ENCODE data around the gene POLG2. TPM values are rescaled to one million over a fixed set of nuclear protein-coding genes. Genes with fewer than 3 reads are reported as not detected.
A peak's percentile ranks its signal among the peaks of the same experiment; 100 is the strongest.

The POLG2 gene
- total RNA-seq, 2 donors from 2014 or later: 27.1 to 33.9 TPM

DNA sequence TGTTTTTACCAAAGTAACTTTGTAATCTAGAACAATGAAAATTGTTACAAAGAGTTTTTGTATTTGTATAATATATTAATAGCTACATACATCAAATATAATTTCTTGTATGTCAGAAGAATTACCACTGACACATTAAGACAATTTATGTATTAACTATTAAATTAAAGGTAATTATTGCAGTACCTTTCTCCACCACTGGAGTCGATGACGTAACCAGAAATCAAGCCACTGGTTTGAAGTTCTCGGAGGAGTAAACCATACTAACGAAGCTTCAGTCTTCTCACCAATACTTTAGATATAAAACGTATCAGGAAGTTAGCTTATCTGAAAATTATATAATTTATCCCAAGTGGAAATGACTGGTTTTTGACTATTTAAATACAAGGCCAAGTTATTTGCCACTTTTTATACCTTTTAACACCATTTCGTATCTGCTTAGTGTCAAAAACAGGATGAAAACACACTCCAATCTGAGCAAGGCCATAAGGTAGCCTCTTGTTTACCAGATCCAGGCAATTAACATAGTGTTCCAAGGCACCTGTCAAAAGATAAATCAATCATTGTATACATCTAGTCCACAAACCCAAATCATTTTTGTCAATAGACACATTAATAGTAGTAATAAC lies 4.3 kb downstream of the POLG2 start:
- Mint-ChIP-seq H3K27me3 (ENCODE audit: insufficient read depth) (no peaks in the 10 kb centered on the region), H3K36me3 (ENCODE audit: low read depth) (peaks cover 61% of the 10 kb centered on the region), H3K4me1 (peaks cover 2% of the 10 kb centered on the region), H3K27ac (no peak overlapping the region), H3K9me3 (peaks cover 5% of the 10 kb centered on the region), H3K4me3 (no peak overlapping the region)
- H3K4me3 ChIP-seq (ENCODE audit: low read length): no peak overlapping the region
- peaks cover 4% of the 10 kb centered on the region for H3K9me3 ChIP-seq (ENCODE audit: control insufficient read depth, low read length)
- H3K36me3 ChIP-seq (ENCODE audit: control insufficient read depth, insufficient read depth, low read length): peaks cover 52% of the 10 kb centered on the region
- DNase-seq: no peak
- no peak overlapping the region for H3K9ac ChIP-seq (ENCODE audit: extremely low read depth, low read length, poor library complexity, severe bottlenecking)
- H3K4me1 ChIP-seq (ENCODE audit: control insufficient read depth, insufficient read depth, low read length): no peaks in the 10 kb centered on the region
- TF ChIP-seq, protein P1, sequence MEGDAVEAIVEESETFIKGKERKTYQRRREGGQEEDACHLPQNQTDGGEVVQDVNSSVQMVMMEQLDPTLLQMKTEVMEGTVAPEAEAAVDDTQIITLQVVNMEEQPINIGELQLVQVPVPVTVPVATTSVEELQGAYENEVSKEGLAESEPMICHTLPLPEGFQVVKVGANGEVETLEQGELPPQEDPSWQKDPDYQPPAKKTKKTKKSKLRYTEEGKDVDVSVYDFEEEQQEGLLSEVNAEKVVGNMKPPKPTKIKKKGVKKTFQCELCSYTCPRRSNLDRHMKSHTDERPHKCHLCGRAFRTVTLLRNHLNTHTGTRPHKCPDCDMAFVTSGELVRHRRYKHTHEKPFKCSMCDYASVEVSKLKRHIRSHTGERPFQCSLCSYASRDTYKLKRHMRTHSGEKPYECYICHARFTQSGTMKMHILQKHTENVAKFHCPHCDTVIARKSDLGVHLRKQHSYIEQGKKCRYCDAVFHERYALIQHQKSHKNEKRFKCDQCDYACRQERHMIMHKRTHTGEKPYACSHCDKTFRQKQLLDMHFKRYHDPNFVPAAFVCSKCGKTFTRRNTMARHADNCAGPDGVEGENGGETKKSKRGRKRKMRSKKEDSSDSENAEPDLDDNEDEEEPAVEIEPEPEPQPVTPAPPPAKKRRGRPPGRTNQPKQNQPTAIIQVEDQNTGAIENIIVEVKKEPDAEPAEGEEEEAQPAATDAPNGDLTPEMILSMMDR (conservative IDR thresholded peaks at IDR 0.05): peak; percentile 70
- WGBS, 2 experiments (ENCODE audit: insufficient coverage in 1 of 2, insufficient read length in 1 of 2): 90 to 98% methylated on average over 1 to 6 of the region's 6 CpGs
- H3K27me3 ChIP-seq (ENCODE audit: control insufficient read depth, insufficient read depth, low read length, poor library complexity, severe bottlenecking): no peaks in the 10 kb centered on the region
- H3K27ac ChIP-seq (ENCODE audit: low read depth, low read length): no peak overlapping the region

GRCh38 chr17:64491994-64492393 lies 4.9 kb downstream of the POLG2 start:
- Histone ChIP-seq H3K27me3 (ENCODE audit: control insufficient read depth, insufficient read depth, low read length, poor library complexity, severe bottlenecking) (no peaks in the 10 kb centered on the region), H3K4me1 (ENCODE audit: control insufficient read depth, insufficient read depth, low read length) (no peaks in the 10 kb centered on the region), H3K4me3 (ENCODE audit: low read length) (no peak overlapping the region), H3K36me3 (ENCODE audit: control insufficient read depth, insufficient read depth, low read length) (peaks cover 58% of the 10 kb centered on the region), H3K9me3 (ENCODE audit: control insufficient read depth, low read length) (peaks cover 4% of the 10 kb centered on the region), H3K9ac (ENCODE audit: extremely low read depth, low read length, poor library complexity, severe bottlenecking) (no peak overlapping the region), H3K27ac (ENCODE audit: low read depth, low read length) (no peak overlapping the region)
- peaks cover 65% of the 10 kb centered on the region for H3K36me3 Mint-ChIP-seq (ENCODE audit: low read depth)
- no peak overlapping the region for H3K27ac Mint-ChIP-seq
- H3K9me3 Mint-ChIP-seq: peaks cover 5% of the 10 kb centered on the region
- TF ChIP-seq, protein P1 (conservative IDR thresholded peaks at IDR 0.05): no peak
- H3K4me3 Mint-ChIP-seq: no peak overlapping the region
- WGBS, 2 experiments (ENCODE audit: insufficient coverage in 1 of 2, insufficient read length in 1 of 2): 100% methylated on average over 3 of the region's 3 CpGs; no CpG with 5 or more reads in 1 of the 2 experiments
- peaks cover 1% of the 10 kb centered on the region for H3K4me1 Mint-ChIP-seq
- no peaks in the 10 kb centered on the region for H3K27me3 Mint-ChIP-seq (ENCODE audit: insufficient read depth)
- DNase-seq: no peak

DNA sequence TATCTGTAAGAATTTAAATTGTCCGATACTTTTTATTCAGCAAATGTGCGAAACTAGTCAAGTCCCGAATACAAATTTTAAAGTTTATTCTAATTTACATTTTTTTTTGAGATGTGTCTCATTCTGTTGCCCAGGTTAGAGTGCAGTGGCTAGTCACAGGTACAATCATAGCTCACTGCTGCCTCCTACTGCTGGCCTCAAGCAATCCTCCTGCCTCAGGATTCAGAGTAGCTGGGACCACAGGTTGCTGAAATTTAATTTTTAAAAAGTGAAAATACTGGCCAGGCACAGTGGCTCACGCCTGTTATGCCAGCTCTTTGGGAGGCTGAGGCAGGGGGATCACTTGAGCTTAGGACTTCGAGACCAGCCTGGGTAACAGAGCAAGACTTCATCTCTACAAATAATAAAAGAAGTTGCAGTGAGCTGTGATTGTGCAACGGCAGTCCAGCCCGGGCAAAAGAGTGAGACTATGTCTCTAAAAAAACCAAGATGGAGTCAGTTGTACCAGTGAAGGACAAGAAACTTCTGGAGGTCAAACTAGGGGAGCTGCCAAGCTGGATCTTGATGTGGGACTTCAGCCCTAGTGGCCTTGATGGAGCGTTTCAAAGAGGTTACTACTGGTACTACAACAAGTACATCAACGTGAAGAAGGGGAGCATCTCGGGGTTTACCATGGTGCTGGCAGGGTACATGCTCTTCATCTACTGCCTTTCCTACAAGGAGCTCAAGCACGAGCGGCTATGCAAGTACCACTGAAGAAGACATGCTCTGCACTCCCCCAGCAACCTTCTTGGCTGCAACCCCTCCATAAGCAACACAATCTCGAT lies 5.6 kb downstream of the POLG2 start:
- H3K4me1 ChIP-seq (ENCODE audit: control insufficient read depth, insufficient read depth, low read length): no peaks in the 10 kb centered on the region
- H3K27me3 Mint-ChIP-seq (ENCODE audit: insufficient read depth): no peaks in the 10 kb centered on the region
- H3K36me3 ChIP-seq (ENCODE audit: control insufficient read depth, insufficient read depth, low read length): peaks cover 64% of the 10 kb centered on the region
- WGBS, 2 experiments (ENCODE audit: insufficient coverage in 1 of 2, insufficient read length in 1 of 2): 85 to 98% methylated on average over 8 to 13 of the region's 13 CpGs
- no peaks in the 10 kb centered on the region for H3K4me1 Mint-ChIP-seq
- DNase-seq: peak; percentile 80
- no peak overlapping the region for H3K4me3 ChIP-seq (ENCODE audit: low read length)
- H3K27ac Mint-ChIP-seq: no peak overlapping the region
- peaks cover 67% of the 10 kb centered on the region for H3K36me3 Mint-ChIP-seq (ENCODE audit: low read depth)
- TF ChIP-seq, protein P1 (conservative IDR thresholded peaks at IDR 0.05): peak; percentile 74
- H3K27me3 ChIP-seq (ENCODE audit: control insufficient read depth, insufficient read depth, low read length, poor library complexity, severe bottlenecking): no peaks in the 10 kb centered on the region
- no peak overlapping the region for H3K4me3 Mint-ChIP-seq
- H3K9me3 ChIP-seq (ENCODE audit: control insufficient read depth, low read length): peaks cover 4% of the 10 kb centered on the region
- H3K9ac ChIP-seq (ENCODE audit: extremely low read depth, low read length, poor library complexity, severe bottlenecking): no peak overlapping the region
- H3K27ac ChIP-seq (ENCODE audit: low read depth, low read length): no peak overlapping the region
- peaks cover 5% of the 10 kb centered on the region for H3K9me3 Mint-ChIP-seq

Measured in endodermal cell (in vitro differentiated cells).